Measurements from ENCODE around the gene SOCS6. TPM values are rescaled to one million over a fixed set of nuclear protein-coding genes. Genes with fewer than 3 reads are reported as not detected.

Gene SOCS6
- total RNA-seq, 1 donor from 2014 or later = 12.4 TPM

DNA sequence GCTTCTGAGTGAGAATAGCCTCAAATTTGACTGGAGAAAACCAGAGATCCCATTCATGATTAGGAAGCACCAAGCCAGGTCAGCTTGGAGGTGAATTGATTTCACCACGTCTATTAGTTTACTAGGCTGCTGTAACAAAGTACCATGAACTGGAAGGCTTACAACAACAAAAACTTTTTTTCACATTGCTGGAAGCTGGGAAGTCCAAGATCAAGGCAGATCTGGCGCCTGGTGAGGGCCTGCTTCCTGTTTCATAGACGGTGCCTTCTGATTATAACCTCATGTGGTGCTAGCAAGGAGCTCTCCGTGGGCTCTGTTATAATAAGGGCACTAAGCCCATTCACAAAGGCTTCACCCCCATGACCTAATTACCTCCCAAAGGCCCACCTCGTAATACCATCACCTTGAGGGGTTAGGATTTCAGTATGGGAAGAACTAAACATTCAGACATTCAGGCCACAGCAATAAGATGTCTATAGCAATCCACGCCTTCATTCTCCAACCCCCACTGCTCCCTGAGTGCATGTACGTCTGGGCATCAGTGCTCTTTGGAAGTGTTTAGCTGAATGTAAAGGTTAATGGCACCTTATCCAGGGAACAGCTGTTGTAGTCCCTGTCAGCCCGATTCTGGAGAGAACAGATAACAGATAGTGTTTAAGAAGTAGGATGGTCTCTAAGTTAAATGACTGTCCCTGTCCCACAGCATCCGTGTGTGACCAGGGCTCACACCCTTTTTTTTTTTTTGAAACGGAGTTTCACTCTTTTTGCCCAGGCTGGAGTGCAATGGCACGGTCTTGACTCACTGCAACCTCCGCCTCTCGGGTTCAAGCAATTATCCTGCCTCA is 89.2 kb downstream of the SOCS6 start:
- no peaks in the 10 kb centered on the region for H3K36me3 Mint-ChIP-seq (ENCODE audit: unreplicated experiment)
- no peaks in the 10 kb centered on the region for H3K27me3 Mint-ChIP-seq (ENCODE audit: unreplicated experiment)
- no peak for DNase-seq
- no peak for TF ChIP-seq CTCF (IDR thresholded peaks at IDR 0.05; ENCODE audit: partially characterized antibody, unreplicated experiment)
- no peaks in the 10 kb centered on the region for H3K9me3 Mint-ChIP-seq (ENCODE audit: unreplicated experiment)
- H3K27ac Mint-ChIP-seq (ENCODE audit: unreplicated experiment) = no peak overlapping the region
- peaks cover 9% of the 10 kb centered on the region for H3K4me1 Mint-ChIP-seq (ENCODE audit: low read depth, unreplicated experiment)
- H3K4me3 Mint-ChIP-seq (ENCODE audit: unreplicated experiment) = no peak overlapping the region

Other genes starting within 250 kb of the SOCS6 start
- 21.0 TPM for gene RTTN, start 83.4 kb upstream of the SOCS6 start, total RNA-seq (ENCODE audit: unreplicated experiment)